HG03378 (cell line): Measurements from ENCODE around the gene ENKUR.
A peak's percentile ranks its signal among the peaks of the same experiment; 100 is the strongest.
"Not testable (repeated sequence)": the region's sequence is repeated elsewhere in the genome, so short reads cannot be mapped to it uniquely, and the experiment has no call there.

Experiments used
- ATAC-seq: cut with Tn5 transposase; IDR thresholded peaks from one replicate; pipeline ENCODE4 v1.9.1; 2021; ENCODE audit warnings: mild to moderate bottlenecking, moderate library complexity; ENCODE audit not compliant: unreplicated experiment

Gene ENKUR

DNA sequence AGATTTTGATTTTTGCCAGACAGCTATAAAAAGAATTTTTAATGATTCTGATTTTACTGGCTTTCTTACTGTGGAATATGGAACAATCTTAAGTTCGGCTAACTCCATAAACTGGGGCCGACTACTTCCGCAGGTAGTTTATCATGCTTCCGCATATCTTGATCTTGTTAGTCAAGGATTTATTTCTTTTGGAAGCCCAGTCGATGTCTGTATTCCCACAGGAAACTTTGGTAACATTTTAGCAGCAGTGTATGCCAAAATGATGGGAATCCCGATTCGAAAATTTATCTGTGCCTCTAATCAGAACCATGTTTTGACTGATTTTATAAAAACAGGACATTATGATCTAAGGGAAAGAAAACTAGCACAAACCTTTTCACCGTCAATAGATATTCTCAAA lies 8.6 kb upstream of the ENKUR start:
- no peak for ATAC-seq

GRCh38 chr10:25023278-25023677 lies 7.3 kb upstream of the ENKUR start:
- ATAC-seq, result no peak

DNA sequence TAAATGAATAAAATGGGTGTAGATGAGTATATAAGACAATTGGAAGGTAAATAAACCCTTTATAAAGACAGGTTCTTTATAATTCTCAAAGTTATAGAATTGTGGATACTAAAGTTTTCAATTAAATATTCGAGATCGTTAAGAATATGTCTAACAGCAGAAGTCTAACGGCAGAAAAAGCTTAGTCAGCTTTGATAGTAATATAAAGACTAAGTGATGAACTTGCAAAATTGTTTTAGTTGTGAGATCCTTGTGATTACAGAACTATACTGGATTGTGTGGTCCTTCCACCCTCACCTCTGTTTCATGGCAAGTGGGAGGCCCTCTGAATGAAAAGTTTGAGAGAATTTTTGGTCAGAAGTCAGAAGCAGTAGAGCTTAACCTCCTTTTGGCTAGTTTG lies 2.7 kb upstream of the ENKUR start:
- no peak for ATAC-seq

- ATAC-seq, result no peak
Observed at GRCh38 chr10:25017661-25018060, 1.7 kb upstream of the ENKUR start.

- ATAC-seq, result no peak
Observed at GRCh38 chr10:25017154-25017590, 1.2 kb upstream of the ENKUR start.

DNA sequence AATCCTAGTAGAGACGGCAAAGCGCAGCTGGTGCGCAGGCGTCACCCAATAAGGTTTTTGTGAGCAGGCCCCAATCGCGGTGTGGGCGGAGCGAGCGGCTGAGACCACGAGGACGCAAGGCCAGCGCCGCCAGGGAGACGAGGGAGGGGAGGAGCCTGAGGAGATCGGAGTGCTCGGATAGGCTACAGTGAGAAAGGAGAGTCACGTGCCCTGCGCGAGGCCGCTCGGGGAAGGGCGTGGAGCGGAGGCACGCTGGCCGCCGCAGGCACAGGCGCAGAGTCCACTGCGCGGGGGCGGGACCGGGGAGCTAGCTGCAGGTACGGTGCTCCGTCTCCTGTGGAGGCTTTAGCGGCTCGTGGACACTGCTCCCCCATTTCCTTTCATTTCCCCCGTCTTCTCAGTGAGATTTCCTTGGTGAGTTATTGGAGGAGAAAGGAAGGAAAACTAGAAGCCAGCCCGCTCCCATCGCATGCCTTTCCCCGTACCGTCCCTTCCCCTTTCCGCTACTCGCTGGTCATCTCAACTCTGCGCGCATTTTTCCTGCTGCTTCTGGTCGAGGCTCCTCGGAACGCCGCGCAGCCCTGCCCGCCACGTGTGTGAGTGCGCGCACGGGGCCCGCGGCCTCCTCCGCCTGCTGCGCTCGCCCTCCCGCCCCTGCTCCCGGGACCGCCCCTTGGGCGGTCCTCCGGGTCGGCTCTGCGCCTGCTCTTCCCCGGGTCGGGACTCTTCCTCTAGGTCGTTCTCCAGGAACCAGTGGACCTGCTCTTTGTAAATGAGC lies 607 bp upstream of the ENKUR start, which contains the start of gene THNSL1:
Gene THNSL1 (plus strand): TSS at position 237 of the 778 bp plus-strand sequence. CDS start 6,612 bp downstream, outside the sequence.
- ATAC-seq, result peak; percentile 99

DNA sequence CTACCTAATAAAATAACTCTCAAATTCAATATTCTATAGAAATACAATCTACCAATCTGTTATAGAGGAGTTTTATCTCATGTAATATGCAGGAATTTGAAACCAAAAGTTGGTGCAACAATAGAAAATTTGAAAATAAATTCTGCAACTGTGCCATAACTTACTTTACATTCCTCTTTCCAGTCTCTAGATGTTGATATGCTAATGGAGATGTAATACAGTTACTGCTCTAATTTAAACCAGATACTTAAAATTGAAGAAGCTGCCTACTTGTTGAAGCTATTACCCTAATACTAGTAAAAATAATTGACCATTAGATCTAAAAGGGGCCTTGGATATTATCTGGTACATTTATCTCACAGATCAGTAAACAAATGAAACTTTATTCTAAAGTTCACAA lies 1.4 kb downstream of the ENKUR start:
- ATAC-seq, result no peak

DNA sequence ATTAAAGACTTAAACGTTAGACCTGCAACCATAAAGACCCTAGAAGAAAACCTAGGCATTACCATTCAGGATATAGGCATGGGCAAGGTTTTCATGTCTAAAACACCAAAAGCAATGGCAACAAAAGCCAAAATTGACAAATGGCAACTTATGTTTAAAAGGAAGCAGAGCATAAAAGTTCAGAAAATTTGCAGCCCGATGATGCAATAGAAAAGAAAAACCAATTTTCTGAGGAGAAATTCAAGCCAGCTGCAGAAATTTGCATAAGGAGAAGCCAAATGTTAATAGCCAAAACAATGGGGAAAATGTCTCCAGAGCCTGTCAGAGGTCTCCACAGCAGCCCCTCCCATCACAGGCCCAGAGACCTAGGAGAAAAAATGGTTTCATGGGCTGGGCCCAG lies 4.4 kb downstream of the ENKUR start:
- ATAC-seq, result not testable (repeated sequence)

- ATAC-seq, result no peak
Observed at GRCh38 chr10:24998044-24998443, 17.9 kb downstream of the ENKUR start.

DNA sequence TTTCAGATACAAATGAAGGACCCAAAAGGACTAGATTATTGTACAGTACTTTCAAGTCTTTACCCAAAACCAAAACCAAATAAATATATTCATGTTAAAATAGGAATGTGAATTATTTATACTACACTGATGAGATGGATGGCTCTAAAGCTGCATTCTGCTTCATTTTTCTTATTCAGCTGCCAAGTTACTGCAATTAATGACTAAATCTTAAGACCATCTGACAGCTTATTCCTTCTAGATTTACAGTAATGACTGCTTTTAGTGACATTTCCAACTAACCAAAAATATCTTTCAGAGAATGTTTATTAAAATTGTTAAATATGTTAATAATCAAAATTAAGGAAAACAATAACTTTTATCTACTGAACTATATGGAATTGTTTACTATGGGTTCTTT lies 20.9 kb downstream of the ENKUR start:
- no peak for ATAC-seq

DNA sequence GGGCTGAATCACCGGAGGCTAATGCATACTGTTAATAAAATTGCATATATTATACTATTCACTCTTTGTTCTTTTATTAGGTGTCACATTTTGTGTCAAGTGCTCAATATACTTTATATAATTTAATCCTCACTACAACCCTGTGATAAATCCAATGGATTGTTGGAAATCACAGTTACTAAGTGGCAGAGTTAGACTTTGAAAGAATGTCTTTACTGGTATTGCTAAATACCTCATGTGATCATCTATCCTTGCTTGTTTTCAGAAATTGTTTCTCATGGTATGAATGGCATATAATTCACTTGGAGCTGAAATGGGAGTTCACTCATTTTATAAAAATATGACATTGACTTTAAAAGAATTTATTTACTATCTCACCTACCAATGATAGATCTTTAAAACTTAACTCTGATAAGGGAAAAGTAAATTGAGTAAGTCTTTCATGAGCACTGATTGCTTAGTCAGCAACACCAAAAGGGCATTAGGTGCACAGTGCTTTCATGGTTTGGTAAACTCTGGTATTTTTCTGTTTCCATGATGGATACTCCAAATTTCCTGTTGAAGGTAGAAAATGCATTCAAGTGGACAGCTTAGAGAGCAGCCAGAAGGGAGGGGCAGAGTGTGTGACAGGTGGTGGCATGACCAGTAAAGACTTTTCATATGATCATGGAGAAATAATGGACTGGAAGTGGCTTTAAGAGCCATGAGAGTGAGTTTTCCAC lies 22.6 kb downstream of the ENKUR start:
- no peak for ATAC-seq

DNA sequence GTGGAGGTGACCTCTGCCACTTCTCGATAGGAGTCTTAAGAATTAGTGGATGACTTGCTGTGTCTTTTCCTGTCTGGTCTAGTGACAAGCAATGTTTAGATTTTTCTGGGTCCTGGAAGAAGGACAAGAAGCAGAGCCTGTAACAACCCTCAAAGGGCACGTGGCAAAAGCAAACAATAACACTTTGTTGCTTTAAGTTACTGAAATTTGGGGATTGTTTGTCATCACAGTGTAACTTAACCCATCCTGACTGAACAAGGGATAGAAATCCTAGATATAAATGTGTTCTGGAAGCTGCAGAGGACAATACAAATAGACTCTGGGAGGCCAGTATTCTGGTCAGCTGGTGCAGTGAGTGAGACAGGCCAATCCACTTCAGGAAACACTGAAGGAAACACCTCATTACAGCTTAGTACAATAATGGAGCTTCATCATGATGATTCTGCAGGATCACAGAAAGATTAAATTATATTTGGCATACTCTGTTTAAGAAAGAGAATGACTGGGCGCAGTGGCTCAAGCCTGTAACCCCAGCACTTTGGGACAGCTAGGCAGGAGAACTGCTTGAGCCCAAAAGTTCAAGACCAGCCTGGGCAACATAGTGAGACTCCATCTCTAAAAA lies 23.3 kb downstream of the ENKUR start:
- ATAC-seq, result no peak

DNA sequence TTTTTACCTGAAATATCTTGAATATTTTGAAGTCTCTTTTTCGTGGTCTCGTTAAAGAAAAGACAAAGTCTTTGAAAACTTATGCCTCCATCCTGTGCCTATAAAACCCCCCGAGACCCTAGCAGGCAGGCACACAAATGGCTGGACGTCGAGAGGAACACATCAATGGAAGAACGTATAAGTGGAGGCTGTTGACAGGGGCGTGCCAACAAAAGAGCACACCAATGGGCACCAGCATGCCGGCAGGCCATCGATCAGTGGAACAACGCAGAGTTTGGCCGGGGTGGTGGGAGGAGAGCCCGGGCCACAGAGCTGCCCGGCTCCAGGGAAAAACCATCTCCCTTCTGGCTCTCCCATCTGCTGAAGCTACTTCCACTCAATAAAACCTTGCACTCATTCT lies 24.7 kb downstream of the ENKUR start:
- no peak for ATAC-seq

GRCh38 chr10:24989867-24990266 lies 26.1 kb downstream of the ENKUR start:
- ATAC-seq, result no peak

- no peak for ATAC-seq
Observed at GRCh38 chr10:24988831-24989640, 26.9 kb downstream of the ENKUR start.

DNA sequence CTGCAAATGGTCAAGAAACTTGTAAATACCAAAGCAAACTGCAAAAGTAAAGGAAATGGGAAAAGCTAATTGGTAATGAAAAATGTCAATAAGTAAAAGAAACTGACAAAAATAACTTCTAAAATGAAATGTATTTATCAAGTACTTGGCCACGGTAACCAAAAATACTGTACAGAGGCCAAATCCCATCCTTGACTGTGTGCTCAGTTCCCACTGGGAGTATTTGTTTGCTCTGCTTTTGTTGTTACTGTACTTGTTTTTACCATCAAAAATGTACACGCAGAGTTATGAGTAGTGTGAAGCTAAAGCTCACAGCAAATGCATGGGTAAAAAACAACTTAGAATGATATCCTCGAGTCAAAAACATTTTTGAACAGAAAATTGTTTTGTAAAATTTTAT lies 31.1 kb downstream of the ENKUR start:
- ATAC-seq, result no peak

DNA sequence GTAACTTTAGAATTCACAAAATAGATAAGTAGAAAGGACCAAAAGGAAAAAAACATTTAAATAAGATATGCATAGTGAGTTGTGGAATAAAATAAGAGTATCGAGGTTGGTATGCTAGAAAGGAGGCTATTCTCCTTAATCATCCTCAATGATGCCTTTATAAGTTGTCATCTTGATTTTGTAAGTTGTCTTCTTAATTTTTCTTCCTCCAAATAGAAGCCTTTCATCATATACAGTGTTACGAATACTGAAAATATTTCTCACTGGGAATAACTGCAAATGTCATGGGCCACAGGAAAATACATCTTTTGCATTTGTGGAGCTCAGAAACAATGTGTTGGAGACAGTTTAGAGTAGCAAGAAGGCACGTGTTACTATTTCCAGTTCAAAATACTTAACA lies 32.0 kb downstream of the ENKUR start:
- no peak for ATAC-seq

- ATAC-seq, result no peak
Observed at GRCh38 chr10:24983130-24983529, 32.8 kb downstream of the ENKUR start.

DNA sequence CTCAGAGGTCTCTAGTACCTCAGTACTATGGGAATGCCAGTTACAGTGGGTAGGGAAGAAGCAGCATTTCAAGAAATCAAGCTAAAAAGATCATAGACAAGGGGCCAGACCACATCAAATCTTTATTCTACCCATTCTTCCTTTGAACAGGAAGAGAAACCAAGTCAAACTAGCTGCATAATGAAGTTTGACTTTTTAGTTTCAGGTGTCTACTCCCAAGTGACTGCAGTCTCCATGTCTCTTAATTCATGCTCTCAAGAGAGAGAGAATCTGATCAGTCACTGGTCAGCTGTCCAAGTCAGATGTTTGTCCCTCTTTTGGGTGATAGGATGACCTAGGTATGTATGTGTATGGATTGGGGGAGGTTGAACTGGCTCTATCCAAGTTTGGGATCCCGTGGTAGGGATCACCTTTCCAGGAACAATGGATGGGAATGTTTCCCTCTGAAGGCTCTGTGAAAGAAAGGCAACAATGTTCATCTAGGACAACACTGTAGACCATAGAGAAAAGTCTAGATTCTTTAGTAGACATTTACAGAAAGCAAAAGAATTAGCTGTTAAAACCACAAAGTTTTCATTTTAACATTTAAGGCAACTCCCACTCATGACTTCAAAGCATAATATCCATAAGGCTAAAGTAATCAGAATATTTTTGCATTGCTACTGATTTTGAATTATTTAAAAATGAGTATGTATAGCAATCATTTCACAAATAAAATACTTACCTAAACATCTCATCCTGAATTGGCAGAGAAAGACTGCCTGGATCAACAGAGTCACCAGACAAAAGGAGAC lies 33.4 kb downstream of the ENKUR start:
- ATAC-seq, result peak; percentile 66

DNA sequence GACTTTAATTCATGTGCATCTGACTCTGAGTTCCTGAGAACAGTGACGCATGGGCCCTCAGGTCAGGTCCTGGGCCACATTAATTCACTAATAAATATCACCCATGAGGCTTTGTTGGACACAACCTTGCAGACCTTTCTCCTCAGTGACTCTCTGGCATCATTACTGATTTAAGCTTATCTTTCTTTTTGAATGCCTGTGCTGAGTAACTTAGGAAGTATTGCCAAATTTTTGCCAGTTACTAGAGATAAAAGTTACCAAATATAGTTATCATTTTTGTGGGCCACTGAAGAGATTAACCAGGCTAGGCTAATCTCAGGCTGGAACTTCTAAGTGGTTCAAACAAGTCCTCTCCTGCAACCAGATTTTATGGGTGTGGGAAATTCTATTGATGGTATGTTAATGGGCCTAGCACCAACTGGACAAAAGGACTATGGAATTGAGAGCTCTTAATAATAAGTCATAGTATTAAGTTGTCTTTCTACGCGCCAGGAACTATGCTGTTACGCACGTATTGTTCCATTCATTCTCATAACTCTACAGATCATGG lies 34.7 kb downstream of the ENKUR start:
- ATAC-seq, result no peak
